HG03175 (cell line): ENCODE results near the gene WDR38.

Source experiments
- ATAC-seq: cut with Tn5 transposase; IDR thresholded peaks from one replicate; pipeline ENCODE4 v1.9.1; 2021; ENCODE audit warnings: mild to moderate bottlenecking, moderate library complexity; ENCODE audit not compliant: unreplicated experiment

Gene WDR38

DNA sequence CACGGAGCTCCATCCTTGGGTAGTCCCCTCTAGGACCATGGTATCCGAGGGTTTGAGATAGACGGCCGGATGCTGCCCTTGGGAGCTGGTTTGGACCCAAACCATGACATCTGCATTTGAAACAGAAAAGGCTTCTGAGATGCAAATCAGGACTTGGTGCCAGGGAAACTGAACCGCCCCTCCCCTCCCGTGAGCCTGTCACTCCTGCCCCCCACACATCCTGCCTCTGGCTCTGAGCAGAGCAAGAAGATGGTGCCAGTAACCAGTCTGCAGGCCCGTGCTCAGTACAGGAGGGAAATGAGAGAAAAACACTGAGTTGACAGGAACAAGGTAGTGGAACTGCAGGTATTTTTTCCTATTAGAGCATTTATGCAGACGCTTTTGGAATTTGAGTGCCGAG, 27.2 kb downstream of the WDR38 start:
- no peak for ATAC-seq

DNA sequence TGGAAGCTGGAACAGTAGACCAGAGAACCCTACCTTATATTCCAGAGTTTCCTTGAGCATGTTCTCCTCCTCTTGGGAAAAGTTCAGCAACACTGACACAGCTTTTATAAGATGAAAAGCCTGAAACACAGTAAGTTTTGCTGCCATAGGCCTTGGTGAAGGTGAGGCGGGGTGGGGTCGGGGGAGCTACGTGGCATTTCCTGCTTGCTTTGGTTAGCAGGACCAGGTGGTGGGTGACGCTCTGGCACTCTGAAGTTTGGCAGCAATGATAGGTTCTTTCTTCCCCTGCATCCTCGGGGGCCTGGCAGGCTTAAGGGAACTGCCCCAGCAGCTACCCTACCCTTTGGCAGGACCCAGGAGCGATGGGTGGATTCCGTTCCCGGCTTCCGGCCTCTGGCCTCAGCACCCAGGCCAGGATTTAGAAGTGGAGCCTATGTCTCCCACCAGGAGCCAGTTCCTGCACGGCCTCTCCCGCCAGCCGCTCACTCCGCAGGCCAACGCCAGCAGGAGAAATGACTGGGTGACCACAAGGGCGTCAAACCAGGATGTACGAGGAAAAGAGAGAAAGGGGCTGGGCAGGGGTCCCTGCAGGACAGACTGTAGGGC, 28.0 kb downstream of the WDR38 start:
- ATAC-seq, result no peak

- ATAC-seq, result no peak
Observed at GRCh38 chr9:124882231-124882630, 29.0 kb downstream of the WDR38 start.

DNA sequence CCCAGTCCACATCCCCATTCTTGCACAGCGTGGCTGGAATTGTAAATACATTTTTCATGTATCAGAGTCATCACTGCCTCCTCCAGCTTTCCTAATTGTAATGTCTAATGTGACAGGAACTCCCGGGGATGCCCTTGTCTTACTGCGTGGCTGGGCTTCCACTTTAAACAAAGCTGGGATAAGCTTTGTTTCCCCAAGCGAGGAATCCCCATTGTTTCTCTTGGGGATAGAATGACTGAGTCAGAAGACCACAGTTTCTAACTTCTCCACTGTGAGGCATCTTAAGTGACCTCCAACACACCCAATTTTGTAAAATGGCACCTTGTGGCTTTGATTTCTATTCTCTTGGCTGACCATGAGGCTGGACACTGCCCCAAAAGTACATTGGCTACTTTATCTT, 31.1 kb downstream of the WDR38 start:
- ATAC-seq, result no peak

- no peak for ATAC-seq
Observed at GRCh38 chr9:124885551-124885950, 32.3 kb downstream of the WDR38 start.

- ATAC-seq, result no peak
Observed at GRCh38 chr9:124886461-124886860, 33.2 kb downstream of the WDR38 start.

DNA sequence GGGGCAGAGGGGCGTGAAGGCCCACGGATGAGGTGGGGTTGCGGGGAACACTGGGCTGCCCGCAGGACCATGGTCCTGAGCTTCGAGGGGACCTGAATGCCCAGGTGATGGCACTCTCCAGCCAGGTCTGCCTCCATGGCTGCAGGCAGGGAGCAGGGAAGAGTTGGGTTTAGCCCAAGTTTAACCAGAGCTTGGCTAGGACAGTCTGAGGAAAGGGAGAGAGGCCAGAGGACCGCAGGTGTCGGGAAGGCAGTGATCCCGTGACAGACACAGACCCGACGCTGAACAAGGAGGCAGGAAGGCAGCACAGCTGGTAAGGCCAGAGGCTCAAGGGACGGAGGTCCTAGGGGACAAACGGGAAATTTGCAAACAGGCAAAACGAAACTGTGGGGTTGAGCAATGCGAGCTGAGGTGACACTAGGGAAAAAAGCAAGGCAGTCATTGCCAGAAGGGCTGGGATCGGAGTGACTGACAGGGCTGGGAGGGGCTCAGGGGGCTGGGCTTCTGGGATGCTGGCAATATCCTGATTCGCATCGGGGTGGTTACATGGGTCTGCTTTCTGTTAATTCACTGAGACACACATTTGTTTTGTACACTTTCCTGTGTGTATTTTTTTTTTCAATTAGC, 33.7 kb downstream of the WDR38 start:
- no peak for ATAC-seq

GRCh38 chr9:124887832-124888231, 34.6 kb downstream of the WDR38 start:
- no peak for ATAC-seq

- ATAC-seq, result no peak
Observed at GRCh38 chr9:124889006-124889405, 35.7 kb downstream of the WDR38 start.

GRCh38 chr9:124890179-124890578, 36.9 kb downstream of the WDR38 start:
- ATAC-seq, result no peak

DNA sequence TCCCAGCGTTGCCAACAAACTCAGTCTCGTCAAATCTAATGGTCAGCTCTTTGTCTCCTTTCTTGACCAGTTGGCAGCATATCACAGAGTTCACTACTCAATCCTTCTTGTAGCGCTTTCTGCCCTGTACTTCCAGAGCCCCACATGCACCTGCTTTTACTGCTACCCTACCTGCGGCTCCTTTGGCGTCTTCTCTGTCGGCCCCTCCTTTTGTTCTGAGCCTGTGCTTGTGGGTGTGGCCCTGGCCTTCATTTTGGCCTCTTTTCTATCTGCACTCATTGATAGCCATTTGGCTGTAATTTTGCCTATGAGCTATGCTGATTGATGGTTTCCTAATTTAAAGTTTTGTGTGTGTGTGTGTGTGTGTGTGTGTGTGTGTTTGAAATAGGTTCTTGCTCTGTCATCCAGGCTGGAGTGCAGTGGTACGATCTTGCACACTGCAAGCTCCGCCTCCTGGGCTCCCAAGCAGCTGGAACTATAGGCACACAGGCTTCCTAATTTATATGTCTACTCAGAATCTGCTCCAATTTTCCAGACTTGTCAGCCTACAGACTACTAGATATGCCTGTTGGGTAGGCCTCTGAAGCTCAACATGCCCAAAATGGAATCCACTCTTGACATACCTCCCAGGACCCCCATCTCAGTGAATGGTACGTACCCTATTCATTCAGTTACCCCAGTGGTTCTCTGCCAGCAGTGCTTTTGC, 40.9 kb downstream of the WDR38 start:
- ATAC-seq, result no peak

DNA sequence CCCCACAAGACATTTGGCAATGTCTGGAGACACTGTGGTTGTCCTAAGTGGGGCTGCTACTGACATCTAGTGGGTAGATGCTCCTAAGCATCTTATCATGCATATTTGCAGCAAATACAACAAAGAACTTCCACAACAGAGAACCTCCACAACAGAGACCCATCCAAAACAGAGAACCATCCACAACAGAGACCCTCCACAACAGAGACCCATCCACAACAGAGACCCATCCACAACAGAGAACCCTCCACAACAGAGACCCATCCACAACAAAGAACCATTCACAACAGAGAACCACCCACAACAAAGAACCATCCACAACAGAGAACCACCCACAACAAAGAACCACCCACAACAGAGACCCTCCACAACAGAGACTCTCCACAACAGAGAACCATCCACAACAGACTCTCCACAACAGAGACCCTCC, 41.5 kb downstream of the WDR38 start:
- ATAC-seq, result no peak

GRCh38 chr9:124897570-124898460, 44.6 kb downstream of the WDR38 start:
- no peak for ATAC-seq

DNA sequence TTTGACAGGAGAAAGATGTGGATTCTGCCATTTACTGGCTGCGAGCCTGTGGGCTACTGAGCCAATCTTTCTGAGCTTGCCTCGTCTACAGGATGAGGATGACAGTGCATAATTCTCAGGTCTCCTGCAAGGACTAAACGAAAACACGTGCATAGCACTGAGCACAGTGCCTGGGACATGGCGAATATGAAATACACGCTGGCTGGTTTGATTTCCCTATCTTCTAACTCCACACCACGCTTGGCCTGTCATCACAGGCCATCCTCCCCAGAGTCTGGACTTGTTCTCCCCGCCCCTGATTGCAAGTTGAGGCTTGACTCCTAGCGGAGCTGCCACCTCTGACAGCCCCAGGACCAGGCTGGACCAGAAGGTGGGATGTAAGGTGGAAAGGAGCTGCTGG, 46.6 kb downstream of the WDR38 start:
- ATAC-seq, result no peak

DNA sequence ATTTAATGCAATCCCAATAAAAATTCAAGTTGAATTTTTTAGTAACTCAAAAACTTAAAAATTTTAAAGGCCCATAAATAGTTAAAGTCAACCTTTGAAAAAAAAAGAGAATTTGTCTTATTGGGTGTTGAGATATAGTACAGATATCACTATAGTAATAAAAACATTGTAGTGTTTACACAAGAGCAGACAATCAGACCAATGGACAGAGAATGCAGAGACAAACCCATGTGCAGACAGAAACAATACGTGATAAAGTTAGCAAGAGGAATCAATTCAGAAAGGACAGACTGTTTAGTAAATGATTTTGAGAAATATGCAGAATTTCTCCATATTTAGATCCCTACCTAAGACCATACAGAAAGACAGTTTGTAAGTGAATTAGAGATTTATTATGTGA, 53.7 kb downstream of the WDR38 start:
- no peak for ATAC-seq
